Stimulated activated CD8-positive, alpha-beta memory T cell treated with anti-CD3 and anti-CD28 coated beads, Interleukin-15, amount 100 ng/mL, for 24 hours (primary cell): ENCODE data around the gene SCGB1C1.
"Not testable (repeated sequence)": the region's sequence is repeated elsewhere in the genome, so short reads cannot be mapped to it uniquely, and the experiment has no call there.

Experiments used
- DNase-seq: peaks from one replicate; pipeline ENCODE4 v3.0.0-alpha.2; 2020; ENCODE audit warnings: low read depth

The SCGB1C1 gene

DNA sequence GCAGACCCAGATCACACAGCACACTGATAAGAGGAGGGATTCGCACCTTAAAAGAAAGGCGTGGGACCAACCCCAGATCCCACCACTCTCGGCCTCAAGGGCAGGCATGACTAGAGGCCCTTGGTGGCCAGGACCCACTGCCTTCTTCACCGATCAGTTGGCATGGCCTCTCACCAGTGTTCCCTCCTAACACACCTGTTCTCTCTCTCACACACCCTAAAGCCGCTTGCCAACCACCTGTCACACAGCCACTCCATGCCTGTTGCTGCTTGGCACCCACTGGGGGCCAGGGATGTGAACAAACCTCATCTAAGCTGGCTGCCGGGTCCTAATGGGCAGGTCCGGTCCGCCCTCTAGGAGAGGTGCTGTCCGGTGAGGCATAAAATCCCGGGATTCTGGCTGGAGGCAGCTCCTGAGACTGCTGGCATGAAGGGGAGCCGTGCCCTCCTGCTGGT, at the start of gene SCGB1C1:
TSS of gene SCGB1C1 (plus strand) at position 405 of the 455 bp plus-strand sequence. CDS start at position 427, 22 bp downstream.
- not testable (repeated sequence) for DNase-seq

- DNase-seq = not testable (repeated sequence)
Observed at GRCh38 chr11:180242-180641, 12.6 kb upstream of the SCGB1C1 start.

GRCh38 chr11:189200-189783, 3.6 kb upstream of the SCGB1C1 start:
- not testable (repeated sequence) for DNase-seq

GRCh38 chr11:189843-190311, 3.0 kb upstream of the SCGB1C1 start:
- DNase-seq = not testable (repeated sequence)

DNA sequence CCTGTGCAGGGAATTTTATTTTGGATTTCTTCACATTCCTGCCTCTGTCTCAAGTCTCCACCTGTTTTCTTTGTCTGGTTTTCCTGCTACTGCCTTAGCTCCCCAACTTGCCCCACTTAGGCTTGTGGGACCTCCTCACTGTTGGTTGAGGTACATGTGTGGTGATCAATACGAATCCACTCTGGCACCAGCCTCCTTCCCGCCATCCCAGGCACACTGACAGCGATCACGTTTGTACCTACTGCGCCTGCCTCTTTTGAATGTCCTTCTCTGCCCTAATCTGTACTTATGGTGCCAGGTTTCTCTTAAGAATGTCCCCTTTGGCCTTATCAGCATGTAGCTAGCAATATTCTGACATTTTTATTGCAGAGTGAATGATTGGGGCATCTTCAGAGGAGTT, 2.3 kb upstream of the SCGB1C1 start:
- DNase-seq = not testable (repeated sequence)

GRCh38 chr11:191490-192478, 1.1 kb upstream of the SCGB1C1 start:
- not testable (repeated sequence) for DNase-seq

DNA sequence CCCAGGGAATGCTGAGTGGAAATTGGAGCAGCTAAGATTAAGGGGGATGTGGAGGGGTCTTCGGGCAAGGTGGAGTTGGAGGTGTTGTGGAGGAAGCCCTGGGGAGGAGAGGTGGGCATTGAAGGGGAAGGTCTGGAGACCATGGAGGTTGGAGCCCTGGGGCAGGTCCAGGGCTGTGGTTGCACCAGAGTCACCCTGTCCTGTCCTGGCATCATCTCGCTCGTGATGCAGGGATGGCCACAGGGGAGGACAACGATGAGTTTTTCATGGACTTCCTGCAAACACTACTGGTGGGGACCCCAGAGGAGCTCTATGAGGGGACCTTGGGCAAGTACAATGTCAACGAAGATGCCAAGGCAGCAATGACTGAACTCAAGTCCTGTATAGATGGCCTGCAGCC, 603 bp downstream of the SCGB1C1 start:
- DNase-seq = not testable (repeated sequence)

- no peak for DNase-seq
Observed at GRCh38 chr11:196786-197731, 4.2 kb downstream of the SCGB1C1 start.

- no peak for DNase-seq
Observed at GRCh38 chr11:197741-198235, 4.9 kb downstream of the SCGB1C1 start.

DNA sequence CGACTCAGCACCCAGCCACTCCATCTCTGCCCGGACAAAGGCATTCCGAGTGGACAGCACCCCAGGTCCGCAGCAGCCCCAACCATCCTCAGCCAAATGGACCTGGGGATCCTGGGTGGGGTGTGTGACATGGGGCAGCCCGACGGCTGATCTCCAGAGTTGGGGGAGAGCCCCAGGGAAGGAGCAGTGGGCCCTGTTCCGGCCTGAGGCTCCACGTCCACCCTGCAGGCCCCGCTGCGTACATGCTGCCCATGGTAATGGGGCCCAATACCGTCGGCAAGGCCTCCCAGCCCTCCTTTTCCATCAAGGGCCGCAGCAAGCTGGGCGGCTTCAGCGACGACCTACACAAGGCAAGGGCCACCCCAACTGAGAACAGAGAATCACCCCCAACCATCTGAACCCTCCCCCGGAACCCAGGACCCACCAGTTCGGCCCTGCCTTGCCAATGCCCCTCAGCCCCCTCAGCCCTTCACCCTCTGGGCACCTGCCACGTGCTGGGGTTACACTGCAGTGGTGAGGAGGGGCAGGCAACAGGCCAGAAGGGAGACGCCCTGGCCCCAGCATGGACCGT, 5.4 kb downstream of the SCGB1C1 start:
- no peak for DNase-seq

GRCh38 chr11:199004-199581, 6.2 kb downstream of the SCGB1C1 start:
- no peak for DNase-seq

GRCh38 chr11:199782-200181, 6.9 kb downstream of the SCGB1C1 start:
- no peak for DNase-seq

- DNase-seq = no peak
Observed at GRCh38 chr11:200224-201003, 7.5 kb downstream of the SCGB1C1 start.

- no peak for DNase-seq
Observed at GRCh38 chr11:201966-202365, 9.1 kb downstream of the SCGB1C1 start.

DNA sequence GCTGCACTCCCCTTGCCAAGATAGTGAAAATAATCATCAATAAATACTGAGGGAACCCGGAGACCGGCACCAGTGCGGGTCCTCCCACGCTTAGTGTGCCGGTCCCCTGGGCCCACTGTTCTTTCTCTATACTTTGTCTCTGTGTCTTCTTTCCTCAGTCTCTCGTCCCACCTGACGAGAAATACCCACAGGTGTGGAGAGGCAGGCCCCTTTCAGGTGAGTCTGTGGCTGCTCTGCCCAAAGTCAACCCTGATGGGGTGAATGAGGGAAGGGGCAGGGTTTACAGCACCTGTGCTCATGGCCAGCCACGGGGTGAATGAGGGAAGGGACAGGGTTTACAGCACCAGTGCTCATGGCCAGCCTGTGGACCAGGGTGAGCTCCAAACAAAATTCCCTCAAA, 9.6 kb downstream of the SCGB1C1 start:
- DNase-seq = no peak

DNA sequence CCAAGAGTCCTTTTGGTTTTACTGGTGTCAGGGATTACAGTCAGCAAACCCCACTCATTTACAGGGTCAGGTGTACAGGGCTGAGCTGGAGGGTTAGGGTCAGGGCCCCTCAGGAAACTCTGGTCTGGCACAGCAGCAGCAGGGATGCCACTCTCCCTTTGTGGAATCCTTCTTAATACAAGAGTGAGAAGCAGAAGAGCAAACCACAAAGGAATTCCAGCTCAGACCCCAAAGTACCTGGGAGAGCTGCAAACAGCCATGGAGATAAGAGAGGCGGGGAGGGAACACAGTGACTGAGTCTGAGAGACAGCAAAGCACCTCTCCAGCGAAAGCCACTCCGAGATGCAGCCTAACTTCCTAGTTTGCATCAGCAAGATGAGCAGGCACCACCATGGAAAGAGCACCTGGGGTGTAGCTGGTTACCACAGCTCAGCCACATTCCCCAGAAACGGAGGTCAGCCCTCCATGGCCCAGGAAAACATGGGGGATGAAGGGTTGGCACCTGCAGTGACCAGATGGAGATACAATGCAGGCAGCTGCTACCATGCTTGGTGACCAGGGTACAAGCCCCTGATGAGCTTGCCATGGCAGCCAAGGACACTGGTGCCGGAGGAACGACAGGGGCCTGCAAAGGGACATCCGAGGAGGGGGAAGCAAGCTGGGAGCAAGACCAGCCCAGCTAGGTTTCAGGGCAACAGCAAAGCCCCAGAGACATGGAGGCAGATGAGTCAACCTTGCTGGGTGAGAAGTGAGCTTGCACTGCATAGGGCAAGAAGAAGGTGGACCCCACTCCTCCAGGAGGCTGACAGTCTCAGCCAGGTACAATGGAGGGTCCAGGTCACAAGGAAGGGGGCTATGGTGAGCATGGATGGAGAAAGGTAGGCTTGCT, 10.4 kb downstream of the SCGB1C1 start:
- DNase-seq = no peak

DNA sequence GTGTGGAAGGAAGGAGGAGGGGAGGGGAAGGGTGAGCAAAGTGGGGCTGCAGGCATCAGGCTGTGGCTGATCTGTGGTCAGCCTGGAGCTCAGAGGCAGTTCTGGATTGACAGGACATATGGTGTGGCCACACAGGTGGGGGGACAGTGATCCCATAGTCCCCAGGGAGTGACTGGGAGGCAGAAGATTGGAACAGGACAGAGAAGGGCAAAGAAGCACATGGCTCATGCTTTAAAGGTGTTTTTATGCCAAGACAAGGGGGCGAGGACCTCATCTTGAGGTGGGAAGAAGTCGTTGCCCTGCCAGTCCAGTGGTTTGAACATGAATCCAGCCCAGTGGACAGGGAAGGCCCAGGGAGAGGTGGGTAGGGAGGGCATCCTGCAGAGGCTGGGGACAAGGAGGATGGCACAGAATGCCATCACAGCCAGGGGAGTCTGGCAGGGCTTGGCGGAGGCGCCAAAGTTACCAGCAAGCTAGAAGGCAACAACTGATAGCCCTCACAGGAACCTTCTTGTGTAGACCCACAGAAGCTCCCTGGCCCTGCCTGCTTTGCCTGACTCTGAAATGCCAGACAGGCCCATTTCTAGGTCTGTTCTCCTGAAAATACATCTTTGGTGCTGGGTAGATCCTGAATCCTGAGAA, 11.2 kb downstream of the SCGB1C1 start:
- no peak for DNase-seq

- DNase-seq = no peak
Observed at GRCh38 chr11:204587-205109, 11.8 kb downstream of the SCGB1C1 start.
